IMR-90 (cell line): ENCODE results near the gene MRFAP1L1. TPM values are rescaled to one million over a fixed set of nuclear protein-coding genes. Genes with fewer than 3 reads are reported as not detected.

Source experiments
- ATAC-seq: fragments of 200-7000 bp; cut with Tn5 transposase; 2 replicates; pipeline ENCODE4 v1.9.1; 2020; ENCODE audit warnings: low read depth, mild to moderate bottlenecking, moderate library complexity
- BruUV-seq: library from RNA; stranded (reverse); fragments of 400-500 nt; replicated peaks from 2 replicates; lab custom pipeline; 2021; lab: Mats Ljungman, UMichigan
- CTCF ChIA-PET: fragments of 300-600 bp; formaldehyde crosslinking; extraction: SDS; loops from one replicate; lab custom pipeline; 2021; ENCODE audit warnings: antibody characterized with exemption; lab: Yijun Ruan, JAX
- POLR2A ChIA-PET: fragments of 300-600 bp; sonication (Branson Sonifier 250); formaldehyde crosslinking; loops from one replicate; lab custom pipeline; 2022; ENCODE audit warnings: antibody characterized with exemption; ENCODE audit not compliant: unreplicated experiment; lab: Charles Lee
- DNase-seq: peaks from one replicate; pipeline ENCODE4 v3.0.0; 2013
- H2AFZ ChIP-seq: replicated peaks from 2 replicates; pipeline ENCODE3; 2013; ENCODE audit warnings: low read length, mild to moderate bottlenecking; ENCODE audit not compliant: poor library complexity
- H2AK5ac ChIP-seq: 2 replicates; pipeline ENCODE4 v1.6.1; 2013; ENCODE audit warnings: low read depth, low read length, inconsistent platforms
- H2AK9ac ChIP-seq: replicated peaks from 2 replicates; pipeline ENCODE3; 2013; ENCODE audit warnings: mild to moderate bottlenecking, low read depth, low read length, moderate library complexity; ENCODE audit not compliant: poor library complexity
- H2BK120ac ChIP-seq: 2 replicates; pipeline ENCODE4 v1.6.1; 2013; ENCODE audit warnings: low read depth, low read length, inconsistent platforms
- H2BK15ac ChIP-seq: 3 replicates; pipeline ENCODE4 v1.6.1; 2013; ENCODE audit warnings: low read depth, low read length, inconsistent platforms
- H2BK20ac ChIP-seq: 2 replicates; pipeline ENCODE4 v1.6.1; 2013; ENCODE audit warnings: low read depth, mild to moderate bottlenecking, inconsistent platforms, low read length, moderate library complexity
- H2BK5ac ChIP-seq: 2 replicates; pipeline ENCODE4 v1.6.1; 2013; ENCODE audit warnings: mild to moderate bottlenecking, low read depth, low read length, inconsistent platforms; ENCODE audit not compliant: poor library complexity, severe bottlenecking
- H3K14ac ChIP-seq: replicated peaks from 2 replicates; pipeline ENCODE4 v1.6.1; 2013; ENCODE audit warnings: low read depth, low read length, inconsistent platforms
- H3K18ac ChIP-seq: 2 replicates; pipeline ENCODE4 v1.6.1; 2013; ENCODE audit warnings: low read depth, low read length, control low read depth
- H3K23ac ChIP-seq: 2 replicates; pipeline ENCODE4 v1.6.1; 2013; ENCODE audit warnings: low read depth, low read length, inconsistent platforms
- H3K27ac ChIP-seq: 2 replicates; pipeline ENCODE4 v1.5.1; 2013; ENCODE audit warnings: mild to moderate bottlenecking, control low read depth, low read length; ENCODE audit not compliant: insufficient read depth
- H3K27me3 ChIP-seq: 2 replicates; pipeline ENCODE4 v1.6.1; 2013; ENCODE audit warnings: low read length; ENCODE audit not compliant: control insufficient read depth, insufficient read depth
- H3K36me3 ChIP-seq: 2 replicates; pipeline ENCODE4 v1.6.1; 2013; ENCODE audit warnings: low read length, mixed read lengths; ENCODE audit not compliant: control insufficient read depth, insufficient read depth
- H3K4ac ChIP-seq: 2 replicates; pipeline ENCODE4 v1.6.1; 2013; ENCODE audit warnings: low read depth, low read length, inconsistent platforms
- H3K4me1 ChIP-seq: 2 replicates; pipeline ENCODE4 v1.6.1; 2013; ENCODE audit warnings: low read length, mixed read lengths; ENCODE audit not compliant: control insufficient read depth, insufficient read depth
- H3K4me2 ChIP-seq: 2 replicates; pipeline ENCODE4 v1.6.1; 2013; ENCODE audit warnings: low read depth, mild to moderate bottlenecking, control low read depth, low read length, moderate library complexity
- H3K4me3 ChIP-seq: 2 replicates; pipeline ENCODE4 v1.5.1; 2013; ENCODE audit warnings: low read depth, mild to moderate bottlenecking, control low read depth, low read length, moderate library complexity; ENCODE audit not compliant: insufficient read depth
- H3K56ac ChIP-seq: 2 replicates; pipeline ENCODE4 v1.6.1; 2013; ENCODE audit warnings: low read length, inconsistent platforms; ENCODE audit not compliant: insufficient read depth; ENCODE audit errors: extremely low read depth
- H3K79me1 ChIP-seq, 2 experiments: 2 replicates each; pipeline ENCODE4 v1.6.1; 2013; ENCODE audit warnings: low read length in 2 of 2, inconsistent platforms in 1 of 2, low read depth in 1 of 2
- H3K9ac ChIP-seq: 2 replicates; pipeline ENCODE4 v1.6.1; 2013; ENCODE audit warnings: low read depth, low read length, control low read depth
- H3K9me1 ChIP-seq: 2 replicates; pipeline ENCODE4 v1.6.1; 2013; ENCODE audit warnings: low read length, inconsistent platforms; ENCODE audit not compliant: insufficient read depth
- H3K9me3 ChIP-seq: 2 replicates; pipeline ENCODE4 v1.6.1; 2013; ENCODE audit warnings: low read length; ENCODE audit not compliant: control insufficient read depth, insufficient read depth
- H4K20me1 ChIP-seq: 2 replicates; pipeline ENCODE4 v1.6.1; 2013; ENCODE audit warnings: low read length, inconsistent platforms; ENCODE audit not compliant: insufficient read depth
- H4K5ac ChIP-seq: 2 replicates; pipeline ENCODE4 v1.6.1; 2013; ENCODE audit warnings: mild to moderate bottlenecking, low read depth, low read length, control low read depth
- H4K8ac ChIP-seq, 2 experiments: 2 replicates each; pipeline ENCODE4 v1.6.1; 2013; ENCODE audit warnings: low read depth in 2 of 2, low read length in 2 of 2, control low read depth in 1 of 2, inconsistent platforms in 1 of 2
- H4K91ac ChIP-seq: 2 replicates; pipeline ENCODE4 v1.6.1; 2013; ENCODE audit warnings: low read depth, low read length, inconsistent platforms; ENCODE audit not compliant: insufficient read depth
- BHLHE40 ChIP-seq: fragments of 150-350 bp; IDR thresholded peaks from 2 replicates; pipeline ENCODE4 v1.6.1; 2016; ENCODE audit warnings: mild to moderate bottlenecking, low read depth, low read length
- CHD1 ChIP-seq: IDR thresholded peaks from 2 replicates; pipeline ENCODE4 v1.6.1; 2012; ENCODE audit warnings: low read depth, low read length, improper control_type of control experiment
- CTCF ChIP-seq: conservative IDR thresholded peaks from 2 replicates; pipeline ENCODE4 v1.5.1; 2012; ENCODE audit warnings: mild to moderate bottlenecking, low read depth, low read length, improper control_type of control experiment
- ELK1 ChIP-seq: fragments of 150-350 bp; IDR thresholded peaks from 2 replicates; pipeline ENCODE4 v1.6.1; 2016; ENCODE audit warnings: low read depth, mild to moderate bottlenecking, low read length, moderate library complexity, borderline replicate concordance
- MXI1 ChIP-seq: IDR thresholded peaks from 2 replicates; pipeline ENCODE4 v1.6.1; 2012; ENCODE audit warnings: low read depth, mild to moderate bottlenecking, low read length, moderate library complexity, borderline replicate concordance
- RFX5 ChIP-seq: IDR thresholded peaks from 2 replicates; pipeline ENCODE4 v1.8.0; 2012; ENCODE audit warnings: low read depth, mild to moderate bottlenecking, low read length, moderate library complexity
- USF2 ChIP-seq: fragments of 150-350 bp; IDR thresholded peaks from 2 replicates; pipeline ENCODE4 v1.6.1; 2017; ENCODE audit warnings: mild to moderate bottlenecking, antibody characterized with exemption, low read length, low read depth
- WGBS, 2 experiments: methylation state at CpG; one replicate each; pipeline versions ENCODE4 v1.1.5 to v1.1.7; 2013; ENCODE audit warnings: missing lambda C conversion rate in 2 of 2; ENCODE audit not compliant: insufficient read length in 1 of 2; ENCODE audit errors: extremely low coverage in 2 of 2; 5-methylcytosine and 5-hydroxymethylcytosine counted together
- dilution Hi-C: fragments of 300-500 bp; cut with HindIII; formaldehyde crosslinking; loops from one replicate; pipeline ENCODE4 v1.14.3; 2018; ENCODE audit warnings: low sequenced_read_pairs; ENCODE audit not compliant: unreplicated experiment
- in situ Hi-C: fragments of 300-500 bp; cut with MboI; formaldehyde crosslinking; loops from 3 replicates; pipeline ENCODE4 v1.14.3; 2019; ENCODE audit warnings: low sequenced_read_pairs, inconsistent platforms, mixed read lengths
- intact Hi-C: fragments of 100-400 bp; cut with micrococcal nuclease; formaldehyde crosslinking; loops from 2 replicates; pipeline ENCODE4 v1.10.0; 2022
- polyA plus RNA-seq, 3 experiments: library from polyadenylated mRNA; depleted of rRNA; stranded (reverse); fragments of >200 nt; gene quantifications; 2 replicates each; pipeline ENCODE4 v1.2.3, GENCODE V29; 2012; ENCODE audit warnings: low replicate concordance in 1 of 3
- total RNA-seq: library from RNA; depleted of rRNA; stranded (reverse); fragments of >200 nt; gene quantifications from 2 replicates; pipeline ENCODE4 v1.2.3, GENCODE V29; 2012

The MRFAP1L1 gene
- total and polyA plus RNA-seq, 2 of the 4 experiments (the other 2 are of a cell fraction) = 31.7 to 47.0 TPM

- no peak overlapping the region for H3K23ac ChIP-seq
- no peak overlapping the region for H3K4me3 ChIP-seq
- ATAC-seq (no peak), DNase-seq (no peak)
- H3K14ac ChIP-seq = no peak overlapping the region
- H4K5ac ChIP-seq = no peak overlapping the region
- H3K4me1 ChIP-seq = peaks cover 3% of the 10 kb centered on the region
- no peaks in the 10 kb centered on the region; the same call in 1 of the 2 replicates for H3K9me1 ChIP-seq
- no peaks in the 10 kb centered on the region for H4K20me1 ChIP-seq
- H2AFZ ChIP-seq = no peak overlapping the region
- intact Hi-C loops = no loop called here
- no peak overlapping the region for H2BK15ac ChIP-seq
- H3K18ac ChIP-seq = no peak overlapping the region
- no peak overlapping the region for H2AK9ac ChIP-seq
- H2BK120ac ChIP-seq = no peak overlapping the region
- TF ChIP-seq USF2 (no peak), CTCF (no peak), BHLHE40 (no peak), CHD1 (no peak), RFX5 (no peak), MXI1 (no peak), ELK1 (no peak)
- POLR2A ChIA-PET = no interaction called here
- no peaks in the 10 kb centered on the region for H3K36me3 ChIP-seq
- no peaks in the 10 kb centered on the region for H3K79me1 ChIP-seq
- BruUV-seq = no TSS peak
- dilution Hi-C loops = no loop called here
- H2AK5ac ChIP-seq = no peak overlapping the region
- H3K9me3 ChIP-seq = no peaks in the 10 kb centered on the region
- no peak overlapping the region for H3K4me2 ChIP-seq
- no peak overlapping the region for H3K56ac ChIP-seq
- WGBS, 2 experiments = 65% methylated on average over 2 of the region's 3 CpGs; no CpG with 5 or more reads in 1 of the 2 experiments
- no peak overlapping the region for H4K8ac ChIP-seq
- no peak overlapping the region for H2BK20ac ChIP-seq
- CTCF ChIA-PET = no interaction called here
- H3K4ac ChIP-seq = no peak overlapping the region
- peaks cover 3% of the 10 kb centered on the region for H3K27me3 ChIP-seq
- H4K91ac ChIP-seq = no peak overlapping the region
- H2BK5ac ChIP-seq = no peak overlapping the region
- no peak overlapping the region for H3K27ac ChIP-seq
- in situ Hi-C loops = no loop called here
- no peak overlapping the region for H3K9ac ChIP-seq
These were observed 44.9 kb upstream of the MRFAP1L1 start for GRCh38 chr4:6754481-6755087.
